A549 (cell line): ENCODE data around the gene ADPRHL1. TPM values are rescaled to one million over a fixed set of nuclear protein-coding genes. Genes with fewer than 3 reads are reported as not detected.

Experiments
- ATAC-seq, 2 experiments: fragments of 200-7000 bp in 1 of 2; fragments of >200 bp in 1 of 2; cut with Nextera tagmentation in 1 of 2; cut with Tn5 transposase in 1 of 2; 3 replicates each; pipeline versions ENCODE4 v1.8.0 to v1.9.1; 2018 to 2020; ENCODE audit warnings: mild to moderate bottlenecking in 1 of 2, moderate library complexity in 1 of 2
- CTCF ChIA-PET: fragments of 300-600 bp; sonication (Branson Sonifier 250); formaldehyde crosslinking; extraction: SDS; loops from one replicate; lab custom pipeline; 2021; ENCODE audit warnings: antibody characterized with exemption, inconsistent platforms; lab: Yijun Ruan, JAX
- POLR2A ChIA-PET: fragments of 350-600 bp; formaldehyde crosslinking; extraction: SDS; loops from one replicate; lab custom pipeline; 2021; ENCODE audit warnings: antibody characterized with exemption, inconsistent platforms; lab: Yijun Ruan, JAX
- DNase-seq, 2 experiments: peaks; one replicate each; pipeline versions ENCODE4 v3.0.0 to v3.0.0-alpha.2; 2011 to 2016; ENCODE audit warnings: low read depth in 1 of 2, low spot score in 1 of 2
- FAIRE-seq: peaks from 2 replicates; lab custom pipeline; 2011; peaks lifted over from hg19 to GRCh38; lab: Jason Lieb, UNC
- H3K27ac ChIP-seq, 2 experiments: fragments of >200 bp; sonication (Bioruptor Twin); formaldehyde crosslinking; 3 replicates each; pipeline ENCODE4 v1.5.1; 2016 to 2017
- H3K4me1 ChIP-seq: fragments of >200 bp; sonication (Bioruptor Twin); formaldehyde crosslinking; 3 replicates; pipeline ENCODE4 v1.6.1; 2016
- H3K4me2 ChIP-seq: fragments of >200 bp; sonication (Bioruptor Twin); formaldehyde crosslinking; 3 replicates; pipeline ENCODE4 v1.6.1; 2016
- H3K4me3 ChIP-seq: fragments of >200 bp; sonication (Bioruptor Twin); formaldehyde crosslinking; 3 replicates; pipeline ENCODE4 v1.5.1; 2016
- H3K9me3 ChIP-seq: fragments of >200 bp; sonication (Bioruptor Twin); formaldehyde crosslinking; 3 replicates; pipeline ENCODE4 v1.6.1; 2016
- CHD4 ChIP-seq: fragments of 200-600 bp; sonication (generic); IDR thresholded peaks from 2 replicates; pipeline ENCODE4 v1.6.1; 2016; ENCODE audit warnings: antibody characterized with exemption, mild to moderate bottlenecking, borderline replicate concordance
- EHMT2 ChIP-seq: fragments of 200-600 bp; sonication (generic); IDR thresholded peaks from 2 replicates; pipeline ENCODE4 v1.6.1; 2016; ENCODE audit warnings: antibody characterized with exemption, low read depth, mild to moderate bottlenecking, moderate library complexity
- EP300 ChIP-seq, 2 experiments: fragments of >200 bp; sonication (Bioruptor Twin); formaldehyde crosslinking; IDR thresholded peaks; 2 replicates in 1 of 2; 3 replicates in 1 of 2; pipeline ENCODE4 v1.6.1; 2016 to 2017
- ESRRA ChIP-seq: fragments of 150-350 bp; IDR thresholded peaks from 2 replicates; pipeline ENCODE4 v1.6.1; 2014; ENCODE audit warnings: mild to moderate bottlenecking, low read length, borderline replicate concordance
- FOSL2 ChIP-seq, 2 experiments: fragments of 450-650 bp in 1 of 2; fragments of >200 bp in 1 of 2; sonication (Bioruptor Twin) in 1 of 2; formaldehyde crosslinking; IDR thresholded peaks; 2 replicates each; pipeline versions ENCODE4 v1.5.0 to v1.6.1; 2016 to 2020; ENCODE audit warnings: mild to moderate bottlenecking in 1 of 2, moderate library complexity in 1 of 2
- GATA3 ChIP-seq: IDR thresholded peaks from 2 replicates; pipeline ENCODE4 v1.6.1; 2012; ENCODE audit warnings: borderline replicate concordance
- HEYL ChIP-seq: fragments of 250-450 bp; sonication (Bioruptor Pico); IDR thresholded peaks from 2 replicates; pipeline ENCODE4 v1.8.0; 2021; ENCODE audit warnings: mild to moderate bottlenecking, moderate library complexity
- HOXB13 ChIP-seq: fragments of 250-450 bp; sonication (Bioruptor Pico); IDR thresholded peaks from 2 replicates; pipeline ENCODE4 v1.5.0; 2020; ENCODE audit warnings: low read depth, mild to moderate bottlenecking, moderate library complexity
- KDM1A ChIP-seq: fragments of 200-600 bp; sonication (generic); IDR thresholded peaks from 2 replicates; pipeline ENCODE4 v1.6.1; 2016; ENCODE audit warnings: low read depth, mild to moderate bottlenecking
- KDM5A ChIP-seq: fragments of 200-600 bp; sonication (generic); IDR thresholded peaks from 2 replicates; pipeline ENCODE4 v1.6.1; 2016; ENCODE audit warnings: antibody characterized with exemption, mild to moderate bottlenecking
- MAFK ChIP-seq: fragments of 450-650 bp; IDR thresholded peaks from 2 replicates; pipeline ENCODE4 v1.6.1; 2014; ENCODE audit not compliant: partially characterized antibody
- MAZ ChIP-seq: fragments of 150-350 bp; IDR thresholded peaks from 2 replicates; pipeline ENCODE4 v1.6.1; 2014; ENCODE audit warnings: antibody characterized with exemption, low read depth, low read length, borderline replicate concordance
- MYC ChIP-seq: IDR thresholded peaks from 2 replicates; pipeline ENCODE4 v1.6.1; 2012; ENCODE audit warnings: mild to moderate bottlenecking, inconsistent platforms, low read length, improper control_type of control experiment, borderline replicate concordance
- NR3C1 ChIP-seq: fragments of >200 bp; sonication (Bioruptor Twin); formaldehyde crosslinking; IDR thresholded peaks from 3 replicates; pipeline ENCODE4 v1.6.1; 2017
- POLR2AphosphoS2 ChIP-seq: conservative IDR thresholded peaks from 2 replicates; pipeline ENCODE4 v1.6.1; 2012; ENCODE audit warnings: low read length, improper control_type of control experiment, inconsistent platforms
- RAD21 ChIP-seq, 2 experiments: fragments of >200 bp in 1 of 2; sonication (Bioruptor Twin) in 1 of 2; formaldehyde crosslinking in 1 of 2; IDR thresholded peaks in 1 of 2; conservative IDR thresholded peaks in 1 of 2; 2 replicates in 1 of 2; 3 replicates in 1 of 2; pipeline ENCODE4 v1.6.1; 2012 to 2018; ENCODE audit warnings: inconsistent platforms in 1 of 2
- RFX5 ChIP-seq: fragments of 450-650 bp; IDR thresholded peaks from 2 replicates; pipeline ENCODE4 v1.7.1; 2014; ENCODE audit warnings: antibody characterized with exemption, mild to moderate bottlenecking, moderate library complexity
- RNF2 ChIP-seq: fragments of 200-600 bp; sonication (generic); IDR thresholded peaks from 2 replicates; pipeline ENCODE4 v1.6.1; 2016; ENCODE audit warnings: low read depth, mild to moderate bottlenecking, antibody characterized with exemption, moderate library complexity, borderline replicate concordance
- TFCP2L1 ChIP-seq: fragments of 250-450 bp; sonication (Bioruptor Pico); IDR thresholded peaks from 2 replicates; pipeline ENCODE4 v1.5.0; 2021; ENCODE audit warnings: mild to moderate bottlenecking
- ZNF302 ChIP-seq: fragments of 250-450 bp; sonication (Bioruptor Pico); IDR thresholded peaks from 2 replicates; pipeline ENCODE4 v1.9.0; 2021; ENCODE audit warnings: inconsistent platforms, mild to moderate bottlenecking, moderate library complexity
- WGBS: methylation state at CpG from one replicate; pipeline ENCODE4 v1.1.6; 2017; ENCODE audit errors: missing lambda C conversion rate; 5-methylcytosine and 5-hydroxymethylcytosine counted together
- polyA plus RNA-seq, 4 experiments: library from polyadenylated mRNA; depleted of rRNA in 3 of 4; stranded (reverse); fragments of >200 nt; fragmentation: RNase III in 1 of 4; extraction: RNeasy Plus Mini Kit Qiagen cat#74134 plus additional on column Dnase treatment in 1 of 4; gene quantifications; 2 replicates in 3 of 4; 3 replicates in 1 of 4; pipeline ENCODE4 v1.2.3, GENCODE V29; 2011 to 2017
- TF ChIP-seq, protein P1 (sequence below): IDR thresholded peaks from 2 replicates; pipeline ENCODE4 v1.6.1; 2012
- TF ChIP-seq, protein P2 (sequence below): IDR thresholded peaks from 2 replicates; pipeline ENCODE4 v1.6.1; 2012; ENCODE audit warnings: low read depth, borderline replicate concordance
- TF ChIP-seq, protein P3 (sequence below): fragments of 200-600 bp; sonication (generic); IDR thresholded peaks from 2 replicates; pipeline ENCODE4 v1.6.1; 2016; ENCODE audit warnings: antibody characterized with exemption, mild to moderate bottlenecking, moderate library complexity
- TF ChIP-seq, protein P4 (sequence below): IDR thresholded peaks from 2 replicates; pipeline ENCODE4 v1.6.1; 2012
- TF ChIP-seq, protein P5 (sequence below): fragments of >200 bp; sonication (Bioruptor Twin); formaldehyde crosslinking; IDR thresholded peaks from 3 replicates; pipeline ENCODE4 v1.5.1; 2016

ADPRHL1 gene
- polyA plus RNA-seq, 2 of the 4 experiments (the other 2 are of a cell fraction) = 11.0 to 11.4 TPM

DNA sequence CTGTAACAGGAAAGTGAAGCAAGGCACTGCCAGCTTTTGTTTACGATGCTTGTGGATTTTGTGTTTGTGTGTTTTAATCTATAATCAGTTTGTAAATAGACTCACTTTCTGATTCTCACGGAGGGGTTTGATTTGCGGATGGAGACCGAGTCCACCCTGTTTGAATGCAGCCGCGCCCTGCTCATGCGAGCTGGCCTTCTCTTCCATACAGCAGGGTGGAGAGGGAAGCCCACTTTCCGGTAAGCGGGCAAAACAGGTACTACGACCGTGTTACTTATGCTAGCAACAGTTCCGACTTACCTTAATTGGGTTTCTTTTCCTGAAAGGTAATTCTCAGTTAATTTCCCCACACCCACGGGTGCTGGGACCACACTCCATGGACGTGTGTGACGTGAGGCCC lies 33.1 kb downstream of the ADPRHL1 start (continued):
- TF ChIP-seq MAZ (no peak), MYC (no peak), RFX5 (no peak), RAD21 (conservative IDR thresholded peaks at IDR 0.05 in 1 of 2, IDR thresholded peaks at IDR 0.05 in 1 of 2) (no peak)
- TF ChIP-seq, protein P1, sequence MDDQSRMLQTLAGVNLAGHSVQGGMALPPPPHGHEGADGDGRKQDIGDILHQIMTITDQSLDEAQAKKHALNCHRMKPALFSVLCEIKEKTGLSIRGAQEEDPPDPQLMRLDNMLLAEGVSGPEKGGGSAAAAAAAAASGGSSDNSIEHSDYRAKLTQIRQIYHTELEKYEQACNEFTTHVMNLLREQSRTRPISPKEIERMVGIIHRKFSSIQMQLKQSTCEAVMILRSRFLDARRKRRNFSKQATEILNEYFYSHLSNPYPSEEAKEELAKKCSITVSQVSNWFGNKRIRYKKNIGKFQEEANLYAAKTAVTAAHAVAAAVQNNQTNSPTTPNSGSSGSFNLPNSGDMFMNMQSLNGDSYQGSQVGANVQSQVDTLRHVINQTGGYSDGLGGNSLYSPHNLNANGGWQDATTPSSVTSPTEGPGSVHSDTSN = no peak

DNA sequence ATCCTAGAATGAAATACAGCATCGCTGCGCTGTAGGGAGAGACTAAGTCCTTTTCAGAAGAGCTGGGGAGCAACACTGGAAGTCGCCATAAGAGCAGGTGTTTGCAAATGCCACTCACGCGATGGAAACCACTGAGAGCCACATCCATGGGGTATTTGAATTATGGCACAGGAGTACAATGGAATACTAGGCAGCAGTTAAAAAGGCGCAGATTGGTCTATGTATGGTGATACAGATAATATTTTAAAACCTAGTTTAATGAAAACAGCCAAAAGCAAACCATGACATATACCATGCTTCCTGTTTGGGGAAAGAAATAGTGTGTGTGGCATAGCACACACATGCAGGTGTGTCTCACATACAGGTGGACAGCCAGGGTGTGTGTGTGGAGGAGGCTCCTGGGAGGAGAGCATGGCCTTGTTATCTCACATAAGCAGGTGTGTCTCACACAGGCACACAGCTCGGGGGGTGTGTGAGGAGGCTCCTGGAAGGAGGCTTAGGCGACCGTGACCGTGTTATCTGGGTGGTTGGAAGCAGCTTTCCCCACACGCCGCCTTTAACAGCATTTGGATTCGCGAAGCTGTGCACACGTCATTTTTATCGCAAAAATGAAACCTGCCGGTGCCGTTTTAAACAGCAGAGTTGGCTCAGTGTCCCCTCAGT lies 33.6 kb downstream of the ADPRHL1 start:
- no peak overlapping the region for H3K4me2 ChIP-seq
- H3K4me3 ChIP-seq = no peak overlapping the region
- no peak for DNase-seq
- no peaks in the 10 kb centered on the region for H3K9me3 ChIP-seq
- TF ChIP-seq, protein P2, sequence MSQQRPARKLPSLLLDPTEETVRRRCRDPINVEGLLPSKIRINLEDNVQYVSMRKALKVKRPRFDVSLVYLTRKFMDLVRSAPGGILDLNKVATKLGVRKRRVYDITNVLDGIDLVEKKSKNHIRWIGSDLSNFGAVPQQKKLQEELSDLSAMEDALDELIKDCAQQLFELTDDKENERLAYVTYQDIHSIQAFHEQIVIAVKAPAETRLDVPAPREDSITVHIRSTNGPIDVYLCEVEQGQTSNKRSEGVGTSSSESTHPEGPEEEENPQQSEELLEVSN = no peak
- TF ChIP-seq RNF2 (no peak), KDM1A (no peak), GATA3 (no peak), HEYL (CRISPR knock-in tag) (no peak), NR3C1 (no peak), CHD4 (no peak), EHMT2 (no peak), ZNF302 (CRISPR knock-in tag) (no peak), ESRRA (no peak)
- TF ChIP-seq, protein P3, sequence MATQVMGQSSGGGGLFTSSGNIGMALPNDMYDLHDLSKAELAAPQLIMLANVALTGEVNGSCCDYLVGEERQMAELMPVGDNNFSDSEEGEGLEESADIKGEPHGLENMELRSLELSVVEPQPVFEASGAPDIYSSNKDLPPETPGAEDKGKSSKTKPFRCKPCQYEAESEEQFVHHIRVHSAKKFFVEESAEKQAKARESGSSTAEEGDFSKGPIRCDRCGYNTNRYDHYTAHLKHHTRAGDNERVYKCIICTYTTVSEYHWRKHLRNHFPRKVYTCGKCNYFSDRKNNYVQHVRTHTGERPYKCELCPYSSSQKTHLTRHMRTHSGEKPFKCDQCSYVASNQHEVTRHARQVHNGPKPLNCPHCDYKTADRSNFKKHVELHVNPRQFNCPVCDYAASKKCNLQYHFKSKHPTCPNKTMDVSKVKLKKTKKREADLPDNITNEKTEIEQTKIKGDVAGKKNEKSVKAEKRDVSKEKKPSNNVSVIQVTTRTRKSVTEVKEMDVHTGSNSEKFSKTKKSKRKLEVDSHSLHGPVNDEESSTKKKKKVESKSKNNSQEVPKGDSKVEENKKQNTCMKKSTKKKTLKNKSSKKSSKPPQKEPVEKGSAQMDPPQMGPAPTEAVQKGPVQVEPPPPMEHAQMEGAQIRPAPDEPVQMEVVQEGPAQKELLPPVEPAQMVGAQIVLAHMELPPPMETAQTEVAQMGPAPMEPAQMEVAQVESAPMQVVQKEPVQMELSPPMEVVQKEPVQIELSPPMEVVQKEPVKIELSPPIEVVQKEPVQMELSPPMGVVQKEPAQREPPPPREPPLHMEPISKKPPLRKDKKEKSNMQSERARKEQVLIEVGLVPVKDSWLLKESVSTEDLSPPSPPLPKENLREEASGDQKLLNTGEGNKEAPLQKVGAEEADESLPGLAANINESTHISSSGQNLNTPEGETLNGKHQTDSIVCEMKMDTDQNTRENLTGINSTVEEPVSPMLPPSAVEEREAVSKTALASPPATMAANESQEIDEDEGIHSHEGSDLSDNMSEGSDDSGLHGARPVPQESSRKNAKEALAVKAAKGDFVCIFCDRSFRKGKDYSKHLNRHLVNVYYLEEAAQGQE = no peak
- TF ChIP-seq, protein P4, sequence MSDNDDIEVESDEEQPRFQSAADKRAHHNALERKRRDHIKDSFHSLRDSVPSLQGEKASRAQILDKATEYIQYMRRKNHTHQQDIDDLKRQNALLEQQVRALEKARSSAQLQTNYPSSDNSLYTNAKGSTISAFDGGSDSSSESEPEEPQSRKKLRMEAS = no peak
- TF ChIP-seq, all 56 proteins: peak for 0
- POLR2A ChIA-PET = no interaction called here
- no peak for ATAC-seq
- CTCF ChIA-PET = no interaction called here
- FAIRE-seq = no peak
- WGBS = 78% methylated on average over 18 of the region's 18 CpGs
- Histone ChIP-seq H3K27ac (no peak overlapping the region), H3K4me1 (no peaks in the 10 kb centered on the region)

DNA sequence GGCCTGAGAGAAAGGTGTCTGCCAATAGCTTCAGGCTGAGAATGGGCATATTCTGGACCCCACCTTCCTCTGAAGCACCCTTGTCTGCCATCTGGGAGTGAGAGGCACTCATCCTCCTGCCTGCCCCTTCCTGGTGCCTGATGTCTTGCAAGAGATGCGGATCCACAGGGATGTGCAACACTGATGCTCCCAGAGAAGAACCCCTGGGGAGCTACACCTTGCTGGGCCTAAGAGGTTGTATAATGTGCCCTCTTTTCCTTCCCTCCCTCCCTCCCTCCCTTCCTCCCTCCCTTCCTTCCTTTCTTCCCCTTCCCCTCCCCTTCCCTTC lies 34.6 kb downstream of the ADPRHL1 start:
- POLR2A ChIA-PET = no interaction called here
- WGBS = 100% methylated on average over 1 of the region's 1 CpG
- H3K4me1 ChIP-seq = no peaks in the 10 kb centered on the region
- TF ChIP-seq KDM5A = no peak
- no peak for TF ChIP-seq FOSL2 (IDR thresholded peaks at IDR 0.05)
- no peak for TF ChIP-seq FOSL2 (CRISPR knock-in tag; IDR thresholded peaks at IDR 0.05)
- no peak for TF ChIP-seq POLR2AphosphoS2
- TF ChIP-seq EP300 (IDR thresholded peaks at IDR 0.05) = no peak
- TF ChIP-seq TFCP2L1 (CRISPR knock-in tag) = no peak
- TF ChIP-seq, protein P5, sequence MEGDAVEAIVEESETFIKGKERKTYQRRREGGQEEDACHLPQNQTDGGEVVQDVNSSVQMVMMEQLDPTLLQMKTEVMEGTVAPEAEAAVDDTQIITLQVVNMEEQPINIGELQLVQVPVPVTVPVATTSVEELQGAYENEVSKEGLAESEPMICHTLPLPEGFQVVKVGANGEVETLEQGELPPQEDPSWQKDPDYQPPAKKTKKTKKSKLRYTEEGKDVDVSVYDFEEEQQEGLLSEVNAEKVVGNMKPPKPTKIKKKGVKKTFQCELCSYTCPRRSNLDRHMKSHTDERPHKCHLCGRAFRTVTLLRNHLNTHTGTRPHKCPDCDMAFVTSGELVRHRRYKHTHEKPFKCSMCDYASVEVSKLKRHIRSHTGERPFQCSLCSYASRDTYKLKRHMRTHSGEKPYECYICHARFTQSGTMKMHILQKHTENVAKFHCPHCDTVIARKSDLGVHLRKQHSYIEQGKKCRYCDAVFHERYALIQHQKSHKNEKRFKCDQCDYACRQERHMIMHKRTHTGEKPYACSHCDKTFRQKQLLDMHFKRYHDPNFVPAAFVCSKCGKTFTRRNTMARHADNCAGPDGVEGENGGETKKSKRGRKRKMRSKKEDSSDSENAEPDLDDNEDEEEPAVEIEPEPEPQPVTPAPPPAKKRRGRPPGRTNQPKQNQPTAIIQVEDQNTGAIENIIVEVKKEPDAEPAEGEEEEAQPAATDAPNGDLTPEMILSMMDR = no peak
- no peak for TF ChIP-seq MAFK
- no peak for TF ChIP-seq RNF2
- no peak for TF ChIP-seq HOXB13
- TF ChIP-seq, all 56 proteins: peak for 0
- FAIRE-seq (no peak), DNase-seq (no peak), ATAC-seq (no peak)
- H3K4me3 ChIP-seq = no peak overlapping the region
- no peaks in the 10 kb centered on the region for H3K9me3 ChIP-seq
- H3K27ac ChIP-seq = no peak overlapping the region
- CTCF ChIA-PET = interaction anchor here (1.0 kb wide), 1 partner anchor 24 kb away, joined by 3 read pairs; no protein-coding TSS in a partner anchor
- no peak overlapping the region for H3K4me2 ChIP-seq
